ENCODE results near the gene MACROD2.

DNA sequence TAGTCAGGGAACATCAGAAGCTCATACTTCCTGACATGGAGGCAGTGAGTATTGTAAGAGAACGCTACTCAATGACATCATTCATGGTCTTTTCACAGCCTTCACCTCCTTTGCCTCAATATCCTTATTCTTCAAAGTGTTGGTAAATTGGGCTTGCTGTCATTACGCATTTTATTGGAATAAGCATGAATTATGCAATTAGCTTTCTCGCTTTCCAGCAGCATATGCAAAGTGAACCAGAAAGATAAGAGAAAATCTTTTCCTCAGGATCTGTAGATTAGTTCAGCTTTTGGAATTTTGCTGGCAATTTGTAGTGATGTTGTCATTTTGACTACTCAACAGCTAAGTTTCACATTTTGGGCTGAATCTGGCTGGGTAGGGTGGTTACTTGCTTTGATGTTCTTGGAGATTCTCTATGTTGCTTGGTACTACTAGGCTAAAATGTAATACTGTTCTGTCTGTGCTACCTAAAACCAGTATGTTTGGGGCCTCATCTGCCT lies 1565.8 kb downstream of the MACROD2 start:
- no peak for TF ChIP-seq CEBPB (IDR thresholded peaks at IDR 0.05; ENCODE audit: low read depth, low read length)
- no peak for TF ChIP-seq CTCF (conservative IDR thresholded peaks at IDR 0.05; ENCODE audit: low read depth, low read length)
- TF ChIP-seq POLR2A (IDR thresholded peaks at IDR 0.05; ENCODE audit: low read depth, low read length) = no peak
- no peak for TF ChIP-seq MXI1 (IDR thresholded peaks at IDR 0.05; ENCODE audit: borderline replicate concordance, low read depth, low read length)
- TF ChIP-seq MAFK (IDR thresholded peaks at IDR 0.05; ENCODE audit: low read depth, low read length) = no peak
- no peak for TF ChIP-seq ELK1 (IDR thresholded peaks at IDR 0.05; ENCODE audit: borderline replicate concordance, low read depth, low read length)
- TF ChIP-seq SMC3 (IDR thresholded peaks at IDR 0.05; ENCODE audit: low read depth, low read length) = no peak
- TF ChIP-seq RCOR1 (IDR thresholded peaks at IDR 0.05; ENCODE audit: insufficient replicate concordance, low read length) = no peak
- TF ChIP-seq RAD21 (IDR thresholded peaks at IDR 0.05; ENCODE audit: low read length) = no peak
- no peak for TF ChIP-seq FOS (IDR thresholded peaks at IDR 0.05; ENCODE audit: low read depth, low read length)
- TF ChIP-seq RFX5 (IDR thresholded peaks at IDR 0.05; ENCODE audit: low read depth, low read length) = no peak
- TF ChIP-seq USF2 (IDR thresholded peaks at IDR 0.05; ENCODE audit: low read depth, low read length) = no peak

All from IMR-90 (cell line).